Measurements from ENCODE around the gene FNDC1. TPM values are rescaled to one million over a fixed set of nuclear protein-coding genes. Genes with fewer than 3 reads are reported as not detected.

FNDC1 gene
- total and polyA plus RNA-seq, 8 donors, result 0.21 to 3.7 (median 0.79) TPM

DNA sequence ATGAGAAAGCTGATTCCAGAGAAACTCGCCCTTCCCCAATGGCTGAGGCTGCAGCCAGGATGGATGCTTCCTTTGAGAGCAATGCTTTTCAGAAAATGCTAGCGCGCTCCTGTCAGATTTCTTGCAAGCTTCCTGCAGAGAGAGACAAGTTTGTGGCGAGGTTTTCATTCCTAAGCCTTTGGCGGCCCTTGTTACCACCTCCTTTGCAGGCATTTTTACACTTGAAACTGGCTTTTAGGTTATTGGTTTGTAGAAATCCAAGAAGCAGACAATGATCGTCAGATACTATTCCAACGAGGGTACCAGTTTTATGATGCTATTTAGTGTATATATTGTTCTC, 1.1 kb downstream of the FNDC1 start:
- DNase-seq (no peak), FAIRE-seq (no peak), ATAC-seq (no peak)
- Histone ChIP-seq H3K4me3 (peak overlapping the region in 1 of 4 donors; percentile 33), H3K4me1 (no peaks in the 10 kb centered on the region), H3K27ac (no peak overlapping the region), H3K27me3 (peaks cover 0 to 29% (median 2%) of the 10 kb centered on the region in 4 donors), H3K36me3 (no peaks in the 10 kb centered on the region), H3K9me3 (no peaks in the 10 kb centered on the region)
- TF ChIP-seq, protein P1, sequence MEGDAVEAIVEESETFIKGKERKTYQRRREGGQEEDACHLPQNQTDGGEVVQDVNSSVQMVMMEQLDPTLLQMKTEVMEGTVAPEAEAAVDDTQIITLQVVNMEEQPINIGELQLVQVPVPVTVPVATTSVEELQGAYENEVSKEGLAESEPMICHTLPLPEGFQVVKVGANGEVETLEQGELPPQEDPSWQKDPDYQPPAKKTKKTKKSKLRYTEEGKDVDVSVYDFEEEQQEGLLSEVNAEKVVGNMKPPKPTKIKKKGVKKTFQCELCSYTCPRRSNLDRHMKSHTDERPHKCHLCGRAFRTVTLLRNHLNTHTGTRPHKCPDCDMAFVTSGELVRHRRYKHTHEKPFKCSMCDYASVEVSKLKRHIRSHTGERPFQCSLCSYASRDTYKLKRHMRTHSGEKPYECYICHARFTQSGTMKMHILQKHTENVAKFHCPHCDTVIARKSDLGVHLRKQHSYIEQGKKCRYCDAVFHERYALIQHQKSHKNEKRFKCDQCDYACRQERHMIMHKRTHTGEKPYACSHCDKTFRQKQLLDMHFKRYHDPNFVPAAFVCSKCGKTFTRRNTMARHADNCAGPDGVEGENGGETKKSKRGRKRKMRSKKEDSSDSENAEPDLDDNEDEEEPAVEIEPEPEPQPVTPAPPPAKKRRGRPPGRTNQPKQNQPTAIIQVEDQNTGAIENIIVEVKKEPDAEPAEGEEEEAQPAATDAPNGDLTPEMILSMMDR (IDR thresholded peaks at IDR 0.05), result no peak
- 2 to 5% methylated on average over 7 of the region's 7 CpGs for WGBS, 2 donors
- intact Hi-C loops (cut with DNase I), result loop anchor here in 2 of 3 donors (10.0 kb wide), 2 partner anchors 474 to 484 kb away; no protein-coding TSS in a partner anchor

DNA sequence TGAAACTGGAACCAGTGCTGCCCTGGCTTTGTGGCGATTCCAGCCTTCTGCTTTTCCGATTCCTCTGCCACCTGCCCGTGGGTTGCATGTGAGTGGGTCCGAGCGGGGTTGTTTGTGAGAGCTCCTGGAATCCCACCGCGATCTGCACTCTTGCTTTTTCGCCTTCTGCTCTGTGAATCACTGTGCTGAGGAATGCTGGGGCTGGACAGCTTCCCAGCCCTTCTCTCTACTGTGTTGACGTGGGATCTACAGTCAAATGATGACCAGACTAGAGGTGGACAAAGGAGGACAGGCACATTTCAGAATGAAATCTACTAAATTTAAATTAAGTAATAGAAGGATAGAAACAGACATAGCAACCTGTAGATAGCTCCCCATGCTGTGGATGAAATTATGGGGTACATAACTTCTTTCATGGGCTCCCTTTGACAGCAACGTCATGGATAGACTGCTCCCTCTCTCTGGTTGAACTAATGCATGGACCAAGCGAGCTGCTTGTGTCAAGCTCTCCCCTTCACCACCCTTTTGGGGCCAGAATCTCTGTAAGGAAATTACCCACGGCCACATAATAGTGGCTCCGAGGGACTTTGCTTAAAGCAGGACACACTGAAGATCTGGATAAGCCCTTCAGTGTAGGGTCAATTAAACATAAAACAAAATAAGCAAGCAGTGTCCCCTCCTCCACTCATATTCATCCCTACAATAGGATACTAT, 2.0 kb downstream of the FNDC1 start:
- H3K36me3 ChIP-seq, result no peaks in the 10 kb centered on the region
- TF ChIP-seq, protein P1 (IDR thresholded peaks at IDR 0.05), result no peak
- FAIRE-seq, result no peak
- no peaks in the 10 kb centered on the region for H3K9me3 ChIP-seq
- DNase-seq, result no peak
- no peak overlapping the region for H3K27ac ChIP-seq
- H3K27me3 ChIP-seq, result peaks cover 0 to 29% (median 2%) of the 10 kb centered on the region in 4 donors
- H3K4me1 ChIP-seq, result no peaks in the 10 kb centered on the region
- H3K4me3 ChIP-seq, result no peak overlapping the region
- intact Hi-C loops (cut with DNase I), result loop anchor here in 2 of 3 donors (10.0 kb wide), 2 partner anchors 474 to 484 kb away; no protein-coding TSS in a partner anchor
- 30 to 43% methylated on average over 13 of the region's 13 CpGs for WGBS, 2 donors
- peak in 1 of 4 donors; percentile 9 for ATAC-seq

DNA sequence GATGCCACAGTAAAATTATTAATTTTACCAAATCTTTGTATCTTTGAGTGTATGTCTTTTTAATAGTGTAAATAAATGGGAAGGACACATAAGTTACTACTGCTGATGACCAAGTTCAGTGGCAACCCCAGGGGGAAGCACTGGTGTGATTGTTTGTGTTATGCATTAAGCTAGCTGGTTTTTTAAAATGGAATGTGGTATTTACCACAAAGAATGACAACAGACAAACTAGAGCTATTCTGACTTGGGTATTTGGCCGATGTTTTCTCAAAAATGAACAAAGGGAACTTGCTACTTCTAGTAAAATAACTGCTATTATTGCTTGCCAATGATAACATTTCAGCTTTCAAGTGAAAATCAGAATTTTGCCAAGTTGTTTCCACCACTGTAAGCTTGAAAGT, 2.9 kb downstream of the FNDC1 start:
- intact Hi-C loops (cut with DNase I), result loop anchor here in 2 of 3 donors (10.0 kb wide), 2 partner anchors 473 to 483 kb away; no protein-coding TSS in a partner anchor
- FAIRE-seq (no peak), DNase-seq (no peak), ATAC-seq (no peak)
- Histone ChIP-seq H3K36me3 (no peaks in the 10 kb centered on the region), H3K27ac (no peak overlapping the region), H3K27me3 (peaks cover 0 to 29% (median 2%) of the 10 kb centered on the region in 4 donors), H3K9me3 (no peaks in the 10 kb centered on the region), H3K4me1 (no peaks in the 10 kb centered on the region), H3K4me3 (no peak overlapping the region)
- TF ChIP-seq, protein P1 (IDR thresholded peaks at IDR 0.05), result no peak
- 38 to 47% methylated on average over 1 of the region's 1 CpG for WGBS, 2 donors

DNA sequence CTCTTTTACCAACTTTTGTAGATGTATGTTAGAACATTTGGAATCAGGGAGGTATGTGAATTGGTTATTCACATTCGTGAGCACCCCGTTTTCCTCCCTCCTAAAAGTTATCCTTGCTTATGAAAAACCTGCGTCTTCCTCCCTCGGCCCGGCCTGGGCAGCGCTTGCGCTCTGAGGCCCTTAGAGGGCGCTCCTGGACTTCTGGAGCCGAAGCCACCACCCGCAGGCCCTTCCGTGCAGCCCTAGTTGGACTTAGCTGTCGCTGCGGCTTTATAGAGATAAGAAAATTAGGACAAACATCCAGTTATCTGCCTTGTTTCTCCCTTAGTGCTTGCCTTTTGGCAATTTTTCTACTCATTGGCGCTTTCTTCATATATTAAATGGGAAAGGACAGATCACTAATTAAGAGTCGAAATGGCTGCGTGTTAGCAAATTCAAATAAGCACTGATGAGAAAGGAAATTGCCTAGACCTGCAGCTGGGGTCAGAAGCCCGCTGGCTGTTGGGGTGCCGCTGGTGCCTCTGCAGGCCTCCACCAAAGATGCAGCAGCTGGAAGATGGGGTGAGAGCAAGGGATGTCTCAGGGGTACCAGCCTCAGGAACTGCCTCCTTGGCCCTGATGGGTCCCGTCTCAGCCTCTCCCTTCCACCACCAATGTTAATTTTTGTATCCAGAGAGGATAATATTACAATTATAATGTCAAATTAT, 5.2 kb downstream of the FNDC1 start:
- Histone ChIP-seq H3K27me3 (peaks cover 0 to 27% (median 2%) of the 10 kb centered on the region in 4 donors), H3K4me1 (no peaks in the 10 kb centered on the region), H3K4me3 (no peak overlapping the region), H3K36me3 (no peaks in the 10 kb centered on the region), H3K27ac (no peak overlapping the region), H3K9me3 (no peaks in the 10 kb centered on the region)
- DNase-seq, result peak; percentile 39 to 88 (median 67)
- WGBS, 2 donors, result 12% methylated on average over 19 of the region's 19 CpGs
- intact Hi-C loops (cut with DNase I), result loop anchor here in 2 of 3 donors (10.0 kb wide), 2 partner anchors 470 to 480 kb away; no protein-coding TSS in a partner anchor
- ATAC-seq, result peak; percentile 76 to 96 (median 94)
- no peak for FAIRE-seq
- TF ChIP-seq, protein P1 (IDR thresholded peaks at IDR 0.05), result peak; percentile 54 to 93 (median 84)

Data from pancreas (tissue), 10 donors.